GM23338 (cell line): Measurements from ENCODE around the gene RIF1. TPM values are rescaled to one million over a fixed set of nuclear protein-coding genes. Genes with fewer than 3 reads are reported as not detected.

ENCODE experiments used
- ATAC-seq: fragments of 200-7000 bp; cut with Tn5 transposase; 3 replicates; pipeline ENCODE4 v1.9.1; 2020
- DNase-seq: peaks from one replicate; pipeline ENCODE4 v3.0.0-alpha.2; 2015; ENCODE audit warnings: low spot score
- H2AFZ ChIP-seq: fragments of 200-600 bp; sonication (generic); 2 replicates; pipeline ENCODE4 v1.8.0; 2016; ENCODE audit warnings: antibody characterized with exemption, mild to moderate bottlenecking, moderate library complexity
- H3F3A ChIP-seq: fragments of 200-600 bp; sonication (generic); replicated peaks from 2 replicates; pipeline ENCODE4 v1.8.0; 2017; ENCODE audit warnings: antibody characterized with exemption, mixed run types, low read depth
- H3K27ac ChIP-seq: fragments of 200-600 bp; sonication (generic); 2 replicates; pipeline ENCODE4 v1.6.1; 2016; ENCODE audit warnings: low read depth
- H3K27me3 ChIP-seq: fragments of 200-600 bp; sonication (generic); 2 replicates; pipeline ENCODE4 v1.8.0; 2016; ENCODE audit warnings: mild to moderate bottlenecking, mixed run types, moderate library complexity; ENCODE audit not compliant: insufficient read depth
- H3K36me3 ChIP-seq: fragments of 200-600 bp; sonication (generic); 2 replicates; pipeline ENCODE4 v1.8.0; 2016; ENCODE audit warnings: mild to moderate bottlenecking; ENCODE audit not compliant: insufficient read depth
- H3K4me1 ChIP-seq: fragments of 200-600 bp; sonication (generic); 2 replicates; pipeline ENCODE4 v1.8.0; 2016; ENCODE audit warnings: mild to moderate bottlenecking, moderate library complexity; ENCODE audit not compliant: insufficient read depth
- H3K4me2 ChIP-seq: fragments of 200-600 bp; sonication (generic); 2 replicates; pipeline ENCODE4 v1.7.1; 2017; ENCODE audit warnings: mixed run types
- H3K4me3 ChIP-seq: fragments of 200-600 bp; sonication (generic); 2 replicates; pipeline ENCODE4 v1.6.1; 2016; ENCODE audit warnings: mixed run types
- H3K79me2 ChIP-seq: fragments of 200-600 bp; sonication (generic); replicated peaks from 2 replicates; pipeline ENCODE4 v1.8.0; 2017; ENCODE audit warnings: mild to moderate bottlenecking; ENCODE audit not compliant: insufficient read depth
- H3K9me2 ChIP-seq: fragments of 200-600 bp; sonication (generic); 2 replicates; pipeline ENCODE4 v1.8.0; 2017; ENCODE audit not compliant: insufficient read depth
- H4K20me1 ChIP-seq: fragments of 200-600 bp; sonication (generic); replicated peaks from 2 replicates; pipeline ENCODE4 v1.8.0; 2017; ENCODE audit warnings: mild to moderate bottlenecking; ENCODE audit not compliant: insufficient read depth
- H3K27ac Mint-ChIP-seq: 2 replicates; pipeline ENCODE4 v1.8.0; 2020; ENCODE audit warnings: inconsistent platforms, mild to moderate bottlenecking, moderate library complexity, mixed read lengths
- H3K27me3 Mint-ChIP-seq: 3 replicates; pipeline ENCODE4 v1.8.0; 2022; ENCODE audit warnings: low read depth, mild to moderate bottlenecking, moderate library complexity, mixed read lengths, inconsistent platforms; ENCODE audit not compliant: insufficient read depth, poor library complexity
- H3K36me3 Mint-ChIP-seq: 3 replicates; pipeline ENCODE4 v1.8.0; 2021; ENCODE audit warnings: low read depth, mild to moderate bottlenecking, inconsistent platforms, moderate library complexity, mixed read lengths
- H3K4me1 Mint-ChIP-seq: 3 replicates; pipeline ENCODE4 v1.8.0; 2020; ENCODE audit warnings: mild to moderate bottlenecking, inconsistent platforms, mixed read lengths
- H3K4me3 Mint-ChIP-seq: 3 replicates; pipeline ENCODE4 v1.8.0; 2021; ENCODE audit warnings: moderate library complexity, mild to moderate bottlenecking, inconsistent platforms, mixed read lengths
- H3K9me3 Mint-ChIP-seq: 3 replicates; pipeline ENCODE4 v1.8.0; 2020; ENCODE audit warnings: moderate library complexity, mild to moderate bottlenecking, inconsistent platforms, mixed read lengths
- CREB1 ChIP-seq: fragments of 250-450 bp; sonication (Bioruptor Pico); IDR thresholded peaks from 2 replicates; pipeline ENCODE4 v1.5.0; 2020; ENCODE audit warnings: low read depth, mild to moderate bottlenecking, moderate library complexity
- CTCF ChIP-seq, 2 experiments: fragments of 200-600 bp in 1 of 2; sonication (generic) in 1 of 2; conservative IDR thresholded peaks; 2 replicates each; pipeline versions ENCODE4 v1.5.1 to v1.6.1; 2016 to 2017; ENCODE audit warnings: antibody characterized with exemption in 2 of 2, low read depth in 2 of 2, mild to moderate bottlenecking in 2 of 2, moderate library complexity in 1 of 2
- JUNB ChIP-seq: IDR thresholded peaks from one replicate; pipeline ENCODE4 v1.6.1; 2016; ENCODE audit warnings: antibody characterized with exemption; ENCODE audit not compliant: unreplicated experiment
- STAT1 ChIP-seq: IDR thresholded peaks from one replicate; pipeline ENCODE4 v1.6.1; 2016; ENCODE audit warnings: antibody characterized with exemption; ENCODE audit not compliant: unreplicated experiment
- ZNF114 ChIP-seq: fragments of 250-450 bp; sonication (Bioruptor Pico); IDR thresholded peaks from 2 replicates; pipeline ENCODE4 v1.5.0; 2020; ENCODE audit warnings: mild to moderate bottlenecking, moderate library complexity
- ZNF462 ChIP-seq: fragments of 250-450 bp; sonication (Bioruptor Pico); IDR thresholded peaks from 2 replicates; pipeline ENCODE4 v1.5.0; 2020; ENCODE audit warnings: mild to moderate bottlenecking, moderate library complexity
- polyA plus RNA-seq: library from polyadenylated mRNA; unstranded; fragments of >200 nt; fragmentation: Nextera tagmentation; extraction: Ambion mirVana; gene quantifications from 2 replicates; pipeline ENCODE4 v1.2.1, GENCODE V29; 2016
- total RNA-seq: library from RNA; depleted of rRNA; stranded (reverse); fragments of >200 nt; shearing (Covaris generic); gene quantifications from 2 replicates; pipeline ENCODE4 v1.2.3, GENCODE V29; 2014

Gene RIF1
- total and polyA plus RNA-seq, 2 experiments from 2014 or later = 68.5 to 134 TPM

- DNase-seq (no peak), ATAC-seq (no peak)
- peak overlapping the region; percentile 41; the same call in 1 of the 2 replicates for H3K27ac ChIP-seq
- Mint-ChIP-seq H3K4me3 (no peak overlapping the region), H3K36me3 (no peaks in the 10 kb centered on the region), H3K27ac (peak overlapping the region; percentile 7; the same call in 1 of the 2 replicates), H3K9me3 (no peaks in the 10 kb centered on the region), H3K27me3 (no peaks in the 10 kb centered on the region), H3K4me1 (peaks cover 6% of the 10 kb centered on the region)
- H3K9me2 ChIP-seq = peaks cover 4% of the 10 kb centered on the region; the same call in 1 of the 2 replicates
- no peak overlapping the region for H2AFZ ChIP-seq
- H3K4me1 ChIP-seq = peaks cover 7% of the 10 kb centered on the region
- no peak overlapping the region for H3K4me3 ChIP-seq
- no peaks in the 10 kb centered on the region for H3F3A ChIP-seq
- no peak overlapping the region for H3K4me2 ChIP-seq
- no peaks in the 10 kb centered on the region for H3K79me2 ChIP-seq
- H3K36me3 ChIP-seq = no peaks in the 10 kb centered on the region
- no peaks in the 10 kb centered on the region for H3K27me3 ChIP-seq
- TF ChIP-seq CTCF (conservative IDR thresholded peaks at IDR 0.05; ENCODE audit: low read depth in 2 of 2) = no peak
- TF ChIP-seq STAT1 = no peak
- TF ChIP-seq CREB1 (CRISPR knock-in tag) = no peak
- TF ChIP-seq JUNB = no peak
- TF ChIP-seq ZNF462 (CRISPR knock-in tag) = no peak
- no peak for TF ChIP-seq ZNF114 (CRISPR knock-in tag)
- H4K20me1 ChIP-seq = no peaks in the 10 kb centered on the region
These were observed 111.3 kb downstream of the RIF1 start for GRCh38 chr2:151520976-151521375.
